GM18873 (cell line): ENCODE data around the gene GEMIN5.
A peak's percentile ranks its signal among the peaks of the same experiment; 100 is the strongest.
"Not testable (repeated sequence)": the region's sequence is repeated elsewhere in the genome, so short reads cannot be mapped to it uniquely, and the experiment has no call there.

ENCODE experiments used
- ATAC-seq: cut with Tn5 transposase; IDR thresholded peaks from one replicate; pipeline ENCODE4 v1.9.1; 2021; ENCODE audit warnings: mild to moderate bottlenecking, moderate library complexity, moderate number of reproducible peaks; ENCODE audit not compliant: unreplicated experiment, low FRiP score

Gene GEMIN5

GRCh38 chr5:154945695-154946301 lies 7.8 kb upstream of the GEMIN5 start:
- ATAC-seq: no peak

GRCh38 chr5:154944716-154945115 lies 6.7 kb upstream of the GEMIN5 start:
- ATAC-seq: no peak

- no peak for ATAC-seq
These were observed 5.5 kb upstream of the GEMIN5 start for GRCh38 chr5:154943527-154943926.

GRCh38 chr5:154940772-154941620 lies 3.0 kb upstream of the GEMIN5 start, which contains the start of gene MRPL22:
TSS of gene MRPL22 (plus strand) at chr5:154941073. CDS start at chr5:154941111, 38 bp downstream.
- peak; percentile 48 for ATAC-seq

GRCh38 chr5:154940375-154940771 lies 2.4 kb upstream of the GEMIN5 start:
- no peak for ATAC-seq

- ATAC-seq: not testable (repeated sequence)
These were observed 1.4 kb upstream of the GEMIN5 start for GRCh38 chr5:154939387-154939786.

GRCh38 chr5:154937186-154937717 lies 759 bp downstream of the GEMIN5 start:
- ATAC-seq: no peak

GRCh38 chr5:154934881-154935280 lies 3.1 kb downstream of the GEMIN5 start:
- no peak for ATAC-seq

GRCh38 chr5:154933537-154933936 lies 4.5 kb downstream of the GEMIN5 start:
- no peak for ATAC-seq

- ATAC-seq: no peak
These were observed 14.3 kb downstream of the GEMIN5 start for GRCh38 chr5:154923441-154924430.

- ATAC-seq: no peak
These were observed 20.3 kb downstream of the GEMIN5 start for GRCh38 chr5:154917757-154918156.

GRCh38 chr5:154916874-154917273 lies 21.1 kb downstream of the GEMIN5 start:
- no peak for ATAC-seq

- not testable (repeated sequence) for ATAC-seq
These were observed 32.4 kb downstream of the GEMIN5 start for GRCh38 chr5:154905601-154906000.

GRCh38 chr5:154901913-154902312 lies 36.1 kb downstream of the GEMIN5 start:
- no peak for ATAC-seq

- no peak for ATAC-seq
These were observed 36.7 kb downstream of the GEMIN5 start for GRCh38 chr5:154901276-154901675.

- ATAC-seq: no peak
These were observed 37.9 kb downstream of the GEMIN5 start for GRCh38 chr5:154900066-154900465.

- no peak for ATAC-seq
These were observed 38.7 kb downstream of the GEMIN5 start for GRCh38 chr5:154899151-154899816.

GRCh38 chr5:154898210-154898609 lies 39.8 kb downstream of the GEMIN5 start:
- no peak for ATAC-seq

- ATAC-seq: no peak
These were observed 41.3 kb downstream of the GEMIN5 start for GRCh38 chr5:154896562-154897165.
